HG02798 (cell line): ENCODE measurements around the gene STEAP1.

Experiments
- ATAC-seq: cut with Tn5 transposase; IDR thresholded peaks from one replicate; pipeline ENCODE4 v1.9.1; 2021; ENCODE audit warnings: mild to moderate bottlenecking; ENCODE audit not compliant: unreplicated experiment, poor library complexity

Gene STEAP1

GRCh38 chr7:90210475-90210874 lies 56.2 kb downstream of the STEAP1 start:
- no peak for ATAC-seq

GRCh38 chr7:90210981-90211380 lies 56.7 kb downstream of the STEAP1 start:
- ATAC-seq, result peak; percentile 21

GRCh38 chr7:90211391-90212148 lies 57.3 kb downstream of the STEAP1 start, which contains the start of gene STEAP2:
TSS of gene STEAP2 (plus strand) at chr7:90211740. CDS start at chr7:90225083, 13,343 bp downstream.
- peak; percentile 91 for ATAC-seq

- ATAC-seq, result no peak
These were observed 57.9 kb downstream of the STEAP1 start for GRCh38 chr7:90212149-90212495.

GRCh38 chr7:90213521-90213920 lies 59.3 kb downstream of the STEAP1 start:
- ATAC-seq, result no peak
